ENCODE data around the gene EDEM2. TPM values are rescaled to one million over a fixed set of nuclear protein-coding genes. Genes with fewer than 3 reads are reported as not detected.

EDEM2 gene
- total and polyA plus RNA-seq, 2 of the 13 experiments (the other 11 are each of a cell fraction or from before 2014, with no cell fraction given), result 33.1 to 46.9 TPM

- peak; percentile 94 for TF ChIP-seq ZBTB7A (CRISPR knock-in tag; IDR thresholded peaks at IDR 0.05)
- TF ChIP-seq ZNF878 (CRISPR knock-in tag; IDR thresholded peaks at IDR 0.05), result peak; percentile 95
- TF ChIP-seq, protein P1, sequence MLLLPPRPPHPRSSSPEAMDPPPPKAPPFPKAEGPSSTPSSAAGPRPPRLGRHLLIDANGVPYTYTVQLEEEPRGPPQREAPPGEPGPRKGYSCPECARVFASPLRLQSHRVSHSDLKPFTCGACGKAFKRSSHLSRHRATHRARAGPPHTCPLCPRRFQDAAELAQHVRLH (CRISPR knock-in tag; IDR thresholded peaks at IDR 0.05; ENCODE audit: borderline replicate concordance, low read depth), result peak; percentile 96; the same call in 1 of the 2 replicates
- TF ChIP-seq HBP1 (CRISPR knock-in tag; IDR thresholded peaks at IDR 0.05; ENCODE audit: low read depth), result peak; percentile 74
- no peak for TF ChIP-seq TRIM22 (IDR thresholded peaks at IDR 0.05)
- TF ChIP-seq TCF7L2 (IDR thresholded peaks at IDR 0.05; ENCODE audit: low read depth, low read length), result no peak
- TF ChIP-seq SYNCRIP (IDR thresholded peaks at IDR 0.05; ENCODE audit: insufficient read depth, low read depth, low read length), result no peak
- TF ChIP-seq FOXA3 (CRISPR knock-in tag; IDR thresholded peaks at IDR 0.05), result peak; percentile 63
- TF ChIP-seq, protein P2, sequence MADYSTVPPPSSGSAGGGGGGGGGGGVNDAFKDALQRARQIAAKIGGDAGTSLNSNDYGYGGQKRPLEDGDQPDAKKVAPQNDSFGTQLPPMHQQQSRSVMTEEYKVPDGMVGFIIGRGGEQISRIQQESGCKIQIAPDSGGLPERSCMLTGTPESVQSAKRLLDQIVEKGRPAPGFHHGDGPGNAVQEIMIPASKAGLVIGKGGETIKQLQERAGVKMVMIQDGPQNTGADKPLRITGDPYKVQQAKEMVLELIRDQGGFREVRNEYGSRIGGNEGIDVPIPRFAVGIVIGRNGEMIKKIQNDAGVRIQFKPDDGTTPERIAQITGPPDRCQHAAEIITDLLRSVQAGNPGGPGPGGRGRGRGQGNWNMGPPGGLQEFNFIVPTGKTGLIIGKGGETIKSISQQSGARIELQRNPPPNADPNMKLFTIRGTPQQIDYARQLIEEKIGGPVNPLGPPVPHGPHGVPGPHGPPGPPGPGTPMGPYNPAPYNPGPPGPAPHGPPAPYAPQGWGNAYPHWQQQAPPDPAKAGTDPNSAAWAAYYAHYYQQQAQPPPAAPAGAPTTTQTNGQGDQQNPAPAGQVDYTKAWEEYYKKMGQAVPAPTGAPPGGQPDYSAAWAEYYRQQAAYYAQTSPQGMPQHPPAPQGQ (CRISPR knock-in tag; IDR thresholded peaks at IDR 0.05; ENCODE audit: borderline replicate concordance), result no peak
- peak; percentile 93; the same call in 1 of the 2 replicates for TF ChIP-seq ZNF577 (CRISPR knock-in tag; IDR thresholded peaks at IDR 0.05; ENCODE audit: borderline replicate concordance, low read depth)
- TF ChIP-seq GMEB1 (CRISPR knock-in tag; IDR thresholded peaks at IDR 0.05; ENCODE audit: borderline replicate concordance), result peak; percentile 95
- peak; percentile 24; the same call in 1 of the 2 replicates for TF ChIP-seq ZNF33B (CRISPR knock-in tag; IDR thresholded peaks at IDR 0.05)
- peak; percentile 96 for TF ChIP-seq ZNF335 (CRISPR knock-in tag; IDR thresholded peaks at IDR 0.05)
- TF ChIP-seq EP300 (IDR thresholded peaks at IDR 0.05; ENCODE audit: low read depth in 2 of 2, low read length in 2 of 2), result peak in 1 of 2 experiments; percentile 66; a peak in 3 of 4 replicates
- peak; percentile 42; the same call in 1 of the 2 replicates for TF ChIP-seq EP300 (CRISPR knock-in tag; IDR thresholded peaks at IDR 0.05; ENCODE audit: borderline replicate concordance)
- 0 out of 2 replicates have a peak, but pooled peaks have one; percentile 92 for TF ChIP-seq ZNF550 (CRISPR knock-in tag; IDR thresholded peaks at IDR 0.05; ENCODE audit: borderline replicate concordance)
- peak; percentile 97; the same call in 1 of the 2 replicates for TF ChIP-seq ZNF34 (CRISPR knock-in tag; IDR thresholded peaks at IDR 0.05; ENCODE audit: borderline replicate concordance)
- peak; percentile 93 for TF ChIP-seq HIVEP1 (CRISPR knock-in tag; IDR thresholded peaks at IDR 0.05)
- TF ChIP-seq ZNF614 (CRISPR knock-in tag; IDR thresholded peaks at IDR 0.05; ENCODE audit: borderline replicate concordance), result peak; percentile 98
- TF ChIP-seq ZSCAN9 (CRISPR knock-in tag; IDR thresholded peaks at IDR 0.05; ENCODE audit: borderline replicate concordance), result peak; percentile 97
- TF ChIP-seq, protein P3, sequence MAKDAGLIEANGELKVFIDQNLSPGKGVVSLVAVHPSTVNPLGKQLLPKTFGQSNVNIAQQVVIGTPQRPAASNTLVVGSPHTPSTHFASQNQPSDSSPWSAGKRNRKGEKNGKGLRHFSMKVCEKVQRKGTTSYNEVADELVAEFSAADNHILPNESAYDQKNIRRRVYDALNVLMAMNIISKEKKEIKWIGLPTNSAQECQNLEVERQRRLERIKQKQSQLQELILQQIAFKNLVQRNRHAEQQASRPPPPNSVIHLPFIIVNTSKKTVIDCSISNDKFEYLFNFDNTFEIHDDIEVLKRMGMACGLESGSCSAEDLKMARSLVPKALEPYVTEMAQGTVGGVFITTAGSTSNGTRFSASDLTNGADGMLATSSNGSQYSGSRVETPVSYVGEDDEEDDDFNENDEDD (CRISPR knock-in tag; IDR thresholded peaks at IDR 0.05; ENCODE audit: borderline replicate concordance), result peak; percentile 97
Observed at GRCh38 chr20:35092524-35093266, 54.4 kb downstream of the EDEM2 start, which contains the start of gene TRPC4AP (continued).

Measured in HepG2 (cell line).